DOHH2 (cell line): ENCODE data around the gene LDLRAD4.

Experiments
- H3F3A ChIP-seq: fragments of 200-600 bp; sonication (generic), shearing (Covaris generic); 2 replicates; pipeline ENCODE4 v1.6.0; 2016; ENCODE audit warnings: antibody characterized with exemption, mild to moderate bottlenecking; ENCODE audit not compliant: control insufficient read depth, insufficient read depth
- H3K27ac ChIP-seq: fragments of 200-600 bp; sonication (generic); 2 replicates; pipeline ENCODE4 v1.5.1; 2014; ENCODE audit warnings: low read depth, mild to moderate bottlenecking, low read length, moderate library complexity
- H3K27me3 ChIP-seq: fragments of 200-600 bp; sonication (generic); 2 replicates; pipeline ENCODE4 v1.6.1; 2014; ENCODE audit warnings: mild to moderate bottlenecking, low read length, mixed read lengths; ENCODE audit not compliant: control insufficient read depth
- H3K36me3 ChIP-seq: fragments of 200-600 bp; sonication (generic); 2 replicates; pipeline ENCODE4 v1.6.1; 2014; ENCODE audit warnings: mild to moderate bottlenecking, low read length, moderate library complexity, mixed read lengths; ENCODE audit not compliant: control insufficient read depth
- H3K4me1 ChIP-seq: fragments of 200-600 bp; sonication (generic); 2 replicates; pipeline ENCODE4 v1.6.1; 2014; ENCODE audit warnings: mild to moderate bottlenecking, low read length, mixed read lengths; ENCODE audit not compliant: control insufficient read depth
- H3K4me2 ChIP-seq: fragments of 200-600 bp; sonication (generic); 2 replicates; pipeline ENCODE4 v1.6.0; 2014; ENCODE audit warnings: mild to moderate bottlenecking, low read length, moderate library complexity
- H3K4me3 ChIP-seq: fragments of 200-600 bp; sonication (generic); 2 replicates; pipeline ENCODE4 v1.5.1; 2014; ENCODE audit warnings: mild to moderate bottlenecking, low read length, mixed read lengths
- H3K79me2 ChIP-seq: fragments of 200-600 bp; sonication (generic); 2 replicates; pipeline ENCODE4 v1.6.1; 2014; ENCODE audit warnings: mild to moderate bottlenecking, low read length, mixed read lengths; ENCODE audit not compliant: control insufficient read depth
- H3K9me2 ChIP-seq: fragments of 200-600 bp; sonication (generic); replicated peaks from 2 replicates; pipeline ENCODE4 v1.6.1; 2014; ENCODE audit warnings: mild to moderate bottlenecking, low read length, mixed read lengths; ENCODE audit not compliant: control insufficient read depth
- H3K9me3 ChIP-seq: fragments of 200-600 bp; sonication (generic); 2 replicates; pipeline ENCODE4 v1.6.1; 2014; ENCODE audit warnings: antibody characterized with exemption, low read length, mixed read lengths; ENCODE audit not compliant: control insufficient read depth, insufficient read depth
- H4K20me1 ChIP-seq: fragments of 200-600 bp; sonication (generic); 2 replicates; pipeline ENCODE4 v1.6.0; 2014; ENCODE audit warnings: low read depth, mild to moderate bottlenecking, antibody characterized with exemption, low read length, moderate library complexity; ENCODE audit not compliant: control insufficient read depth, insufficient read depth
- EZH2phosphoT487 ChIP-seq: fragments of 200-600 bp; sonication (generic); IDR thresholded peaks from 2 replicates; pipeline ENCODE4 v1.6.1; 2017; ENCODE audit warnings: borderline replicate concordance, mild to moderate bottlenecking, antibody characterized with exemption, low read length, moderate library complexity, mixed read lengths
- TF ChIP-seq, protein P1 (sequence below): fragments of 200-600 bp; sonication (generic); IDR thresholded peaks from one replicate; pipeline ENCODE4 v1.5.1; 2014; ENCODE audit warnings: antibody characterized with exemption, mild to moderate bottlenecking, low read depth, low read length; ENCODE audit not compliant: poor library complexity, severe bottlenecking

The LDLRAD4 gene

GRCh38 chr18:13645093-13645492 is 426.5 kb downstream of the LDLRAD4 start:
- Histone ChIP-seq H3K36me3 (peaks cover 16% of the 10 kb centered on the region), H3F3A (no peaks in the 10 kb centered on the region), H3K4me3 (no peak overlapping the region), H3K27ac (no peak overlapping the region), H4K20me1 (no peaks in the 10 kb centered on the region), H3K4me1 (no peaks in the 10 kb centered on the region), H3K9me3 (no peaks in the 10 kb centered on the region), H3K9me2 (no peaks in the 10 kb centered on the region), H3K27me3 (no peaks in the 10 kb centered on the region), H3K4me2 (no peak overlapping the region), H3K79me2 (no peaks in the 10 kb centered on the region)
- TF ChIP-seq EZH2phosphoT487: no peak
- TF ChIP-seq, protein P1, sequence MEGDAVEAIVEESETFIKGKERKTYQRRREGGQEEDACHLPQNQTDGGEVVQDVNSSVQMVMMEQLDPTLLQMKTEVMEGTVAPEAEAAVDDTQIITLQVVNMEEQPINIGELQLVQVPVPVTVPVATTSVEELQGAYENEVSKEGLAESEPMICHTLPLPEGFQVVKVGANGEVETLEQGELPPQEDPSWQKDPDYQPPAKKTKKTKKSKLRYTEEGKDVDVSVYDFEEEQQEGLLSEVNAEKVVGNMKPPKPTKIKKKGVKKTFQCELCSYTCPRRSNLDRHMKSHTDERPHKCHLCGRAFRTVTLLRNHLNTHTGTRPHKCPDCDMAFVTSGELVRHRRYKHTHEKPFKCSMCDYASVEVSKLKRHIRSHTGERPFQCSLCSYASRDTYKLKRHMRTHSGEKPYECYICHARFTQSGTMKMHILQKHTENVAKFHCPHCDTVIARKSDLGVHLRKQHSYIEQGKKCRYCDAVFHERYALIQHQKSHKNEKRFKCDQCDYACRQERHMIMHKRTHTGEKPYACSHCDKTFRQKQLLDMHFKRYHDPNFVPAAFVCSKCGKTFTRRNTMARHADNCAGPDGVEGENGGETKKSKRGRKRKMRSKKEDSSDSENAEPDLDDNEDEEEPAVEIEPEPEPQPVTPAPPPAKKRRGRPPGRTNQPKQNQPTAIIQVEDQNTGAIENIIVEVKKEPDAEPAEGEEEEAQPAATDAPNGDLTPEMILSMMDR: no peak

- no peaks in the 10 kb centered on the region for H3K79me2 ChIP-seq
- TF ChIP-seq, protein P1: no peak
- TF ChIP-seq EZH2phosphoT487: no peak
- H3K4me1 ChIP-seq: no peaks in the 10 kb centered on the region
- H4K20me1 ChIP-seq: no peaks in the 10 kb centered on the region
- no peaks in the 10 kb centered on the region for H3F3A ChIP-seq
- H3K27me3 ChIP-seq: no peaks in the 10 kb centered on the region
- peaks cover 16% of the 10 kb centered on the region for H3K36me3 ChIP-seq
- no peak overlapping the region for H3K27ac ChIP-seq
- H3K4me2 ChIP-seq: no peak overlapping the region
- no peaks in the 10 kb centered on the region for H3K9me2 ChIP-seq
- no peaks in the 10 kb centered on the region for H3K9me3 ChIP-seq
- no peak overlapping the region for H3K4me3 ChIP-seq
Observed at GRCh38 chr18:13646633-13647032, 428.1 kb downstream of the LDLRAD4 start.

GRCh38 chr18:13647761-13648160 is 429.2 kb downstream of the LDLRAD4 start:
- Histone ChIP-seq H3K36me3 (peaks cover 16% of the 10 kb centered on the region), H4K20me1 (no peaks in the 10 kb centered on the region), H3K79me2 (no peaks in the 10 kb centered on the region), H3F3A (no peaks in the 10 kb centered on the region), H3K27me3 (no peaks in the 10 kb centered on the region), H3K4me2 (no peak overlapping the region), H3K27ac (no peak overlapping the region), H3K9me3 (no peaks in the 10 kb centered on the region), H3K4me1 (no peaks in the 10 kb centered on the region), H3K9me2 (no peaks in the 10 kb centered on the region), H3K4me3 (no peak overlapping the region)
- TF ChIP-seq, protein P1: no peak
- no peak for TF ChIP-seq EZH2phosphoT487
